GM12872 (cell line): ENCODE data around the gene IQCM.

Source experiments
- CTCF ChIP-seq: IDR thresholded peaks from 3 replicates; pipeline ENCODE4 v1.5.1; 2011; ENCODE audit warnings: low read depth, mild to moderate bottlenecking, low read length, moderate library complexity; ENCODE audit not compliant: insufficient read depth

IQCM gene

GRCh38 chr4:149831656-149832208, 16.1 kb upstream of the IQCM start:
- TF ChIP-seq CTCF, result no peak

- no peak for TF ChIP-seq CTCF
Measured at GRCh38 chr4:149830823-149831222, 15.2 kb upstream of the IQCM start.

GRCh38 chr4:149825336-149825735, 9.7 kb upstream of the IQCM start:
- TF ChIP-seq CTCF, result no peak

GRCh38 chr4:149823769-149824221, 8.2 kb upstream of the IQCM start:
- no peak for TF ChIP-seq CTCF

GRCh38 chr4:149801416-149801815, 14.2 kb downstream of the IQCM start:
- no peak for TF ChIP-seq CTCF

GRCh38 chr4:149799546-149799945, 16.1 kb downstream of the IQCM start:
- TF ChIP-seq CTCF, result no peak

- TF ChIP-seq CTCF, result no peak
Measured at GRCh38 chr4:149796381-149796780, 19.3 kb downstream of the IQCM start.
